ENCODE data around the gene TC2N.

GRCh38 chr14:91806716-91807115 lies 60.6 kb downstream of the TC2N start:
- no peak for TF ChIP-seq CTCF (IDR thresholded peaks at IDR 0.05; ENCODE audit: low read length)
- no peak for TF ChIP-seq EZH2 (IDR thresholded peaks at IDR 0.05; ENCODE audit: borderline replicate concordance, low read length)
